ENCODE measurements around the gene PLCG1. TPM values are rescaled to one million over a fixed set of nuclear protein-coding genes. Genes with fewer than 3 reads are reported as not detected.

PLCG1 gene
- polyA plus RNA-seq, 4 donors = 27.6 to 106 (median 51.2) TPM

GRCh38 chr20:41170386-41171105 is 33.2 kb downstream of the PLCG1 start:
- DNase-seq (no peak), FAIRE-seq (no peak)
- WGBS, 3 donors = 87 to 92% (median 91%) methylated on average over 6 of the region's 6 CpGs
- Histone ChIP-seq H3K4me1 (ENCODE audit: control insufficient read depth in 3 of 3, insufficient read depth in 2 of 3, low read depth in 1 of 3, low read length in 2 of 3) (no peaks in the 10 kb centered on the region), H3K27me3 (ENCODE audit: control insufficient read depth in 3 of 3, insufficient read depth in 3 of 3, low read length in 3 of 3) (no peaks in the 10 kb centered on the region), H3K9me3 (ENCODE audit: control insufficient read depth in 2 of 2, insufficient read depth in 1 of 2, low read depth in 1 of 2, low read length in 1 of 2) (no peaks in the 10 kb centered on the region), H3K4me3 (ENCODE audit: low read depth in 1 of 3, low read length in 3 of 3) (no peak overlapping the region), H3K27ac (ENCODE audit: low read depth in 1 of 3, low read length in 2 of 3) (no peak overlapping the region), H3K36me3 (ENCODE audit: control insufficient read depth in 3 of 3, insufficient read depth in 2 of 3, low read depth in 1 of 3, low read length in 3 of 3) (peaks cover 8 to 96% (median 48%) of the 10 kb centered on the region in 3 donors)

DNA sequence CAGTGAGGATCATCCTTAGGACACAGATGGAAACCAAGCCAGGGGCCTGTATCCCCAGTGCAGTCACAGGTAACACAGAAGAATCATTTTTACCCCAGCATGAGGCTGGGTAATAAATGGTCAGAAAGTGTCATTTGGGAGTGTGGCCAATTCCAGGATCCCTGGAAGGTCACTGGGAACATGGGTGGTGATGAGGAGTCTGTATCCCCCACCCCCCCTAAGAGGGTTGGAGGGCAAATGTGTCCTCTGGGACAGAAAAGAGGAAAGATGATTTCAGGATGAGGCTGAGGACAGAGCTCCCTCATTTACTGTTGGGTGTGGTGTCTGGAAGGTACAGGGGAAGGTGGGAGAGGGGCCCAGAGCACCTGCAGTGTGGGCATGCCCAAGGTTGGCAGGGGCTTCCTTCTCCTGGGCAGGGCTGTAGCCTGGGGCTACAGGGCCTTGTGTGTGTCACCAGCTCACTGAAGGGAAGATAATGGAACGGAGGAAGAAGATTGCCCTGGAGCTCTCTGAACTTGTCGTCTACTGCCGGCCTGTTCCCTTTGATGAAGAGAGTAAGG is 34.5 kb downstream of the PLCG1 start:
- FAIRE-seq = no peak
- H3K9me3 ChIP-seq (ENCODE audit: control insufficient read depth in 2 of 2, insufficient read depth in 1 of 2, low read depth in 1 of 2, low read length in 1 of 2) = no peaks in the 10 kb centered on the region
- no peaks in the 10 kb centered on the region for H3K4me1 ChIP-seq (ENCODE audit: control insufficient read depth in 3 of 3, insufficient read depth in 2 of 3, low read depth in 1 of 3, low read length in 2 of 3)
- peaks cover 3 to 90% (median 43%) of the 10 kb centered on the region in 3 donors for H3K36me3 ChIP-seq (ENCODE audit: control insufficient read depth in 3 of 3, insufficient read depth in 2 of 3, low read depth in 1 of 3, low read length in 3 of 3)
- 79 to 83% (median 83%) methylated on average over 3 of the region's 3 CpGs for WGBS, 3 donors
- H3K4me3 ChIP-seq (ENCODE audit: low read depth in 1 of 3, low read length in 3 of 3) = no peak overlapping the region
- H3K27ac ChIP-seq (ENCODE audit: low read depth in 1 of 3, low read length in 2 of 3) = peak overlapping the region in 1 of 3 donors; percentile 47
- no peak for DNase-seq
- no peaks in the 10 kb centered on the region for H3K27me3 ChIP-seq (ENCODE audit: control insufficient read depth in 3 of 3, insufficient read depth in 3 of 3, low read length in 3 of 3)

DNA sequence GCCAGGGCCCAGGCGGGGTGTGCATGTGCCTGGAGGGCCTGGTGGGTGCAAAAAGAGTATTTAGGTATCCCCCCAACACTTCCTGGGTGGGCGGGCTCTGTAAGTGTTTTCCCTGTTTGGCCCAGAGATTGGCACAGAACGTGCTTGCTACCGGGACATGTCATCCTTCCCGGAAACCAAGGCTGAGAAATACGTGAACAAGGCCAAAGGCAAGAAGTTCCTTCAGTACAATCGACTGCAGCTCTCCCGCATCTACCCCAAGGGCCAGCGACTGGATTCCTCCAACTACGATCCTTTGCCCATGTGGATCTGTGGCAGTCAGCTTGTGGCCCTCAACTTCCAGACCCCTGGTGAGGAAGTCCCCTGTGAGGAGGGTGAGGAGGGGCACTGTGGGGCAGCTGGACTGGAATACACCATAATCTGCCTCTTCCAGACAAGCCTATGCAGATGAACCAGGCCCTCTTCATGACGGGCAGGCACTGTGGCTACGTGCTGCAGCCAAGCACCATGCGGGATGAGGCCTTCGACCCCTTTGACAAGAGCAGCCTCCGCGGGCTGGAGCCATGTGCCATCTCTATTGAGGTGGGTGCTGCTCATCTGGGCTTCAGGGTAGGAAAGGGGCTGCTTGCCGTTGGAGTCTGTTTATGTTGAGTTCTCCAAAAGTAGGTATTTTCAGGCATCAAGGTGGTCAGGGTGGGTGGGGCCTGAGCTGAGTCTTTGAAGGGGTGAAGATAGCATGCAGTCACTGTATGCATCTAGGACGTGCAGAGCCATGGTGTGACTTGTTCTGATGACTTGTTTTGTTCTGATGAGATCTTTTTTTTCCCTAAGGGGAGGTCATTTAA is 35.2 kb downstream of the PLCG1 start:
- H3K27ac ChIP-seq (ENCODE audit: low read depth in 1 of 3, low read length in 2 of 3) = peak overlapping the region in 1 of 3 donors; percentile 47

DNA sequence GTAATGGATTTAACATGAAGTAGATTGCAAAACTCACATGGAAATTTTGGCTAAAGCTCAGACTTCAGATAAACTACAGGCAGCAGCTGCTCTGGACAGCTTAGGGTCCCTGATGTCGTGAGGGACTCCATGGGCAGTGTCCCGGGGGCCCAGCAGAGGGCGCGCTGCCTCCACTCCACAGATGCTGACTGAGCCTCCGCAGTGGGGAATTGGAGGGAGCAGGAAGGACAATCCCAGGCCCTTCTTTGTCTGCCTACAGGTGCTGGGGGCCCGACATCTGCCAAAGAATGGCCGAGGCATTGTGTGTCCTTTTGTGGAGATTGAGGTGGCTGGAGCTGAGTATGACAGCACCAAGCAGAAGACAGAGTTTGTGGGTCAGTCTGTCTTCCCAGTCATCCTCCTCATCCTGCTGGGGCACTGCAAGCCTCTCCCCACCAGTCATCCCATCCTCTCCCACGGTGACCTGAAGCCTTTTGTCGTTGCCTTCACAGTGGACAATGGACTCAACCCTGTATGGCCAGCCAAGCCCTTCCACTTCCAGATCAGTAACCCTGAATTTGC is 35.9 kb downstream of the PLCG1 start:
- no peak for FAIRE-seq
- Histone ChIP-seq H3K36me3 (ENCODE audit: control insufficient read depth in 3 of 3, insufficient read depth in 2 of 3, low read depth in 1 of 3, low read length in 3 of 3) (peaks cover 3 to 86% (median 37%) of the 10 kb centered on the region in 3 donors), H3K27ac (ENCODE audit: low read depth in 1 of 3, low read length in 2 of 3) (peak overlapping the region in 1 of 3 donors; percentile 15), H3K27me3 (ENCODE audit: control insufficient read depth in 3 of 3, insufficient read depth in 3 of 3, low read length in 3 of 3) (no peaks in the 10 kb centered on the region), H3K9me3 (ENCODE audit: control insufficient read depth in 2 of 2, insufficient read depth in 1 of 2, low read depth in 1 of 2, low read length in 1 of 2) (no peaks in the 10 kb centered on the region), H3K4me3 (ENCODE audit: low read depth in 1 of 3, low read length in 3 of 3) (no peak overlapping the region), H3K4me1 (ENCODE audit: control insufficient read depth in 3 of 3, insufficient read depth in 2 of 3, low read depth in 1 of 3, low read length in 2 of 3) (no peaks in the 10 kb centered on the region)
- 14 to 18% (median 17%) methylated on average over 9 of the region's 9 CpGs for WGBS, 3 donors
- peak; percentile 71 to 82 for DNase-seq

More for the DNA sequence above, 35.2 kb downstream of the PLCG1 start:
- no peak overlapping the region for H3K4me3 ChIP-seq (ENCODE audit: low read depth in 1 of 3, low read length in 3 of 3)
- 70 to 81% (median 76%) methylated on average over 18 of the region's 18 CpGs for WGBS, 3 donors
- DNase-seq (no peak), FAIRE-seq (no peak)
- H3K4me1 ChIP-seq (ENCODE audit: control insufficient read depth in 3 of 3, insufficient read depth in 2 of 3, low read depth in 1 of 3, low read length in 2 of 3) = no peaks in the 10 kb centered on the region
- peaks cover 3 to 89% (median 39%) of the 10 kb centered on the region in 3 donors for H3K36me3 ChIP-seq (ENCODE audit: control insufficient read depth in 3 of 3, insufficient read depth in 2 of 3, low read depth in 1 of 3, low read length in 3 of 3)
- no peaks in the 10 kb centered on the region for H3K9me3 ChIP-seq (ENCODE audit: control insufficient read depth in 2 of 2, insufficient read depth in 1 of 2, low read depth in 1 of 2, low read length in 1 of 2)
- H3K27me3 ChIP-seq (ENCODE audit: control insufficient read depth in 3 of 3, insufficient read depth in 3 of 3, low read length in 3 of 3) = no peaks in the 10 kb centered on the region

- Histone ChIP-seq H3K9me3 (ENCODE audit: control insufficient read depth in 2 of 2, insufficient read depth in 1 of 2, low read depth in 1 of 2, low read length in 1 of 2) (no peaks in the 10 kb centered on the region), H3K4me1 (ENCODE audit: control insufficient read depth in 3 of 3, insufficient read depth in 2 of 3, low read depth in 1 of 3, low read length in 2 of 3) (no peaks in the 10 kb centered on the region), H3K36me3 (ENCODE audit: control insufficient read depth in 3 of 3, insufficient read depth in 2 of 3, low read depth in 1 of 3, low read length in 3 of 3) (peaks cover 3 to 80% (median 33%) of the 10 kb centered on the region in 3 donors), H3K27ac (ENCODE audit: low read depth in 1 of 3, low read length in 2 of 3) (peak overlapping the region in 1 of 3 donors; percentile 15), H3K4me3 (ENCODE audit: low read depth in 1 of 3, low read length in 3 of 3) (no peak overlapping the region), H3K27me3 (ENCODE audit: control insufficient read depth in 3 of 3, insufficient read depth in 3 of 3, low read length in 3 of 3) (no peaks in the 10 kb centered on the region)
- 92 to 96% (median 93%) methylated on average over 13 of the region's 13 CpGs for WGBS, 3 donors
- no peak for FAIRE-seq
- DNase-seq = no peak
These were observed 36.5 kb downstream of the PLCG1 start for GRCh38 chr20:41173791-41174341.

- Histone ChIP-seq H3K9me3 (ENCODE audit: control insufficient read depth in 2 of 2, insufficient read depth in 1 of 2, low read depth in 1 of 2, low read length in 1 of 2) (no peaks in the 10 kb centered on the region), H3K4me1 (ENCODE audit: control insufficient read depth in 3 of 3, insufficient read depth in 2 of 3, low read depth in 1 of 3, low read length in 2 of 3) (no peaks in the 10 kb centered on the region), H3K36me3 (ENCODE audit: control insufficient read depth in 3 of 3, insufficient read depth in 2 of 3, low read depth in 1 of 3, low read length in 3 of 3) (peaks cover 3 to 75% (median 28%) of the 10 kb centered on the region in 3 donors), H3K4me3 (ENCODE audit: low read depth in 1 of 3, low read length in 3 of 3) (no peak overlapping the region), H3K27ac (ENCODE audit: low read depth in 1 of 3, low read length in 2 of 3) (no peak overlapping the region), H3K27me3 (ENCODE audit: control insufficient read depth in 3 of 3, insufficient read depth in 3 of 3, low read length in 3 of 3) (no peaks in the 10 kb centered on the region)
- FAIRE-seq = no peak
- 93 to 95% (median 94%) methylated on average over 10 of the region's 10 CpGs for WGBS, 3 donors
- no peak for DNase-seq
These were observed 37.0 kb downstream of the PLCG1 start for GRCh38 chr20:41174373-41174772.

DNA sequence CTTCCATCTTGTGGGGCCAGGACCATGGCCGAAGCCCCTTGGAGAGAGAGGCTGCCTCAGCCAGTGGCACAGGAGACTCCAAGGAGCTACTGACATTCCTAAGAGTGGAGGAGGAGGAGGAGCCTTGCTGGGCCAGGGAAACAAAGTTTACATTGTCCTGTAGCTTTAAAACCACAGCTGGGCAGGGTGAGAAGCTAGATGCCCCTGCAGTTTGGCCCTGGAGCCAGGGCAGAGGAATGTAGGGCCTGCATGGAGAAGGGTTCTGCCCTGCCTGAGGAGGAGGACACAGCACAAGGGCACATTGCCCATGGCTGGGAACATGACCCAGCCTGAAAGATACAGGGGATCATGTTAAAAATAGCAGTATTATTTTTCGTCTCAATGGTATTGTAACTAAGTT is 37.4 kb downstream of the PLCG1 start:
- no peaks in the 10 kb centered on the region for H3K4me1 ChIP-seq (ENCODE audit: control insufficient read depth in 3 of 3, insufficient read depth in 2 of 3, low read depth in 1 of 3, low read length in 2 of 3)
- 82 to 95% (median 91%) methylated on average over 2 of the region's 2 CpGs for WGBS, 3 donors
- no peak overlapping the region for H3K27ac ChIP-seq (ENCODE audit: low read depth in 1 of 3, low read length in 2 of 3)
- DNase-seq (no peak), FAIRE-seq (no peak)
- H3K27me3 ChIP-seq (ENCODE audit: control insufficient read depth in 3 of 3, insufficient read depth in 3 of 3, low read length in 3 of 3) = no peaks in the 10 kb centered on the region
- H3K9me3 ChIP-seq (ENCODE audit: control insufficient read depth in 2 of 2, insufficient read depth in 1 of 2, low read depth in 1 of 2, low read length in 1 of 2) = no peaks in the 10 kb centered on the region
- H3K36me3 ChIP-seq (ENCODE audit: control insufficient read depth in 3 of 3, insufficient read depth in 2 of 3, low read depth in 1 of 3, low read length in 3 of 3) = peaks cover 3 to 71% (median 28%) of the 10 kb centered on the region in 3 donors
- no peak overlapping the region for H3K4me3 ChIP-seq (ENCODE audit: low read depth in 1 of 3, low read length in 3 of 3)

DNA sequence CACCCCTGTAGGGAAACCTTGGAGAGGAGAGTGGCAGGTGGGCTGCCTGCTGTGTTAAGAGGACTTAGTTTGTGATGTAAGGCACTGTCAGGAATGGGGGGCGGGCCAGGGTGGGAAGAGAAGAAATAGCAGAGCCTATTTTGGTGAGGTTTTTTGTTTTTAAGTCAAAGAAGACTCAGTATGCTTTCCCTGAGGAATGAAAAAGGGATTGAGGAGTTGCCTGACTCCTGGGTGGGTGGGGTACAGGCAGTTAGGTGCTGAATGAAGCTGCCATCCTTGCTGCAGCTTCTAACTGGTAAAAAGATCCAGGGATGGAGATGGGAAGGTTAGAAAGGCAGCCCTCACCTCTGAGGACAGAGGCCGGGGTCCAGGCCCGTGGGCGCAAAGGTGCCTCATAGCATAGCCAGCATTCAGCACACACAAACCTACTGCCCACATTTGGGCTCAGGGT is 37.9 kb downstream of the PLCG1 start:
- Histone ChIP-seq H3K9me3 (ENCODE audit: control insufficient read depth in 2 of 2, insufficient read depth in 1 of 2, low read depth in 1 of 2, low read length in 1 of 2) (no peaks in the 10 kb centered on the region), H3K4me1 (ENCODE audit: control insufficient read depth in 3 of 3, insufficient read depth in 2 of 3, low read depth in 1 of 3, low read length in 2 of 3) (no peaks in the 10 kb centered on the region), H3K36me3 (ENCODE audit: control insufficient read depth in 3 of 3, insufficient read depth in 2 of 3, low read depth in 1 of 3, low read length in 3 of 3) (peaks cover 3 to 69% (median 23%) of the 10 kb centered on the region in 3 donors), H3K27ac (ENCODE audit: low read depth in 1 of 3, low read length in 2 of 3) (no peak overlapping the region), H3K4me3 (ENCODE audit: low read depth in 1 of 3, low read length in 3 of 3) (no peak overlapping the region), H3K27me3 (ENCODE audit: control insufficient read depth in 3 of 3, insufficient read depth in 3 of 3, low read length in 3 of 3) (no peaks in the 10 kb centered on the region)
- WGBS, 3 donors = 90 to 100% (median 98%) methylated on average over 4 of the region's 4 CpGs
- FAIRE-seq (no peak), DNase-seq (no peak)

Data from small intestine (tissue), 7 donors.